HG03342 (cell line): ENCODE results near the gene SERPIND1.
"Not testable (repeated sequence)": the region's sequence is repeated elsewhere in the genome, so short reads cannot be mapped to it uniquely, and the experiment has no call there.

ENCODE experiments used
- ATAC-seq: cut with Tn5 transposase; IDR thresholded peaks from one replicate; pipeline ENCODE4 v1.9.1; 2021; ENCODE audit warnings: mild to moderate bottlenecking, moderate library complexity; ENCODE audit not compliant: unreplicated experiment

SERPIND1 gene

GRCh38 chr22:20773793-20774212 is at the start of gene SERPIND1:
Gene SERPIND1 (plus strand): TSS chr22:20774113. CDS start chr22:20779313, 5,200 bp downstream.
- ATAC-seq, result no peak

GRCh38 chr22:20724676-20725454 is 49.0 kb upstream of the SERPIND1 start:
- no peak for ATAC-seq

- no peak for ATAC-seq
Observed at GRCh38 chr22:20725987-20726558, 47.8 kb upstream of the SERPIND1 start.

- ATAC-seq, result no peak
Observed at GRCh38 chr22:20727118-20728015, 46.5 kb upstream of the SERPIND1 start.

GRCh38 chr22:20728523-20729190 is 45.3 kb upstream of the SERPIND1 start:
- no peak for ATAC-seq

- no peak for ATAC-seq
Observed at GRCh38 chr22:20729194-20729593, 44.7 kb upstream of the SERPIND1 start.

- not testable (repeated sequence) for ATAC-seq
Observed at GRCh38 chr22:20732431-20732830, 41.5 kb upstream of the SERPIND1 start.

GRCh38 chr22:20735356-20736162 is 38.4 kb upstream of the SERPIND1 start:
- ATAC-seq, result not testable (repeated sequence)

GRCh38 chr22:20736891-20737290 is 37.0 kb upstream of the SERPIND1 start:
- not testable (repeated sequence) for ATAC-seq

- no peak for ATAC-seq
Observed at GRCh38 chr22:20738394-20739089, 35.4 kb upstream of the SERPIND1 start.

GRCh38 chr22:20740222-20740951 is 33.5 kb upstream of the SERPIND1 start:
- ATAC-seq, result no peak

- no peak for ATAC-seq
Observed at GRCh38 chr22:20741008-20741633, 32.8 kb upstream of the SERPIND1 start.

GRCh38 chr22:20741634-20742581 is 32.0 kb upstream of the SERPIND1 start:
- ATAC-seq, result no peak

GRCh38 chr22:20742764-20743163 is 31.1 kb upstream of the SERPIND1 start:
- ATAC-seq, result no peak

GRCh38 chr22:20744456-20744855 is 29.5 kb upstream of the SERPIND1 start:
- no peak for ATAC-seq

- no peak for ATAC-seq
Observed at GRCh38 chr22:20745119-20745518, 28.8 kb upstream of the SERPIND1 start.
